H9 (cell line): ENCODE measurements around the gene ARHGAP12. TPM values are rescaled to one million over a fixed set of nuclear protein-coding genes. Genes with fewer than 3 reads are reported as not detected.

Experiments
- DNase-seq: peaks from one replicate; pipeline ENCODE4 v3.0.0-alpha.2; 2017
- H2AFZ ChIP-seq: one replicate; pipeline ENCODE4 v1.6.1; 2013; ENCODE audit warnings: mild to moderate bottlenecking, low read length, control low read depth, moderate library complexity
- H2AK5ac ChIP-seq: 2 replicates; pipeline ENCODE4 v1.6.1; 2013; ENCODE audit warnings: low read length, control low read depth, mixed read lengths; ENCODE audit not compliant: insufficient read length
- H2BK120ac ChIP-seq: one replicate; pipeline ENCODE4 v1.6.1; 2013; ENCODE audit warnings: low read depth, mild to moderate bottlenecking, low read length, control low read depth, inconsistent platforms; ENCODE audit not compliant: poor library complexity, severe bottlenecking
- H2BK12ac ChIP-seq: 2 replicates; pipeline ENCODE4 v1.6.1; 2013; ENCODE audit warnings: low read length, control low read depth, mixed read lengths, low read depth; ENCODE audit not compliant: insufficient read length
- H2BK15ac ChIP-seq: 2 replicates; pipeline ENCODE4 v1.6.1; 2013; ENCODE audit warnings: low read depth, low read length, control low read depth
- H2BK20ac ChIP-seq: one replicate; pipeline ENCODE4 v1.6.1; 2013; ENCODE audit warnings: low read depth, mild to moderate bottlenecking, low read length, control low read depth, inconsistent platforms; ENCODE audit not compliant: poor library complexity, severe bottlenecking
- H2BK5ac ChIP-seq: 2 replicates; pipeline ENCODE4 v1.6.1; 2013; ENCODE audit warnings: low read length, control low read depth, mixed read lengths; ENCODE audit not compliant: insufficient read length
- H3K14ac ChIP-seq: 2 replicates; pipeline ENCODE4 v1.6.1; 2013; ENCODE audit warnings: low read length, control low read depth; ENCODE audit not compliant: insufficient read depth
- H3K18ac ChIP-seq: 2 replicates; pipeline ENCODE4 v1.6.1; 2013; ENCODE audit warnings: low read depth, mild to moderate bottlenecking, mixed read lengths, low read length, control low read depth; ENCODE audit not compliant: insufficient read length
- H3K23ac ChIP-seq: 2 replicates; pipeline ENCODE4 v1.6.1; 2013; ENCODE audit warnings: low read length, control low read depth, mixed read lengths, low read depth; ENCODE audit not compliant: insufficient read length
- H3K23me2 ChIP-seq: 2 replicates; pipeline ENCODE4 v1.6.1; 2013; ENCODE audit warnings: low read depth, mild to moderate bottlenecking, mixed read lengths, low read length, control low read depth; ENCODE audit not compliant: insufficient read length, poor library complexity, severe bottlenecking
- H3K27ac ChIP-seq: 2 replicates; pipeline ENCODE4 v1.5.1; 2013; ENCODE audit warnings: low read length, control low read depth, mixed read lengths, low read depth; ENCODE audit not compliant: insufficient read length
- H3K27me3 ChIP-seq: 2 replicates; pipeline ENCODE4 v1.6.1; 2013; ENCODE audit warnings: low read length, control low read depth, inconsistent platforms; ENCODE audit not compliant: insufficient read depth
- H3K4ac ChIP-seq: 2 replicates; pipeline ENCODE4 v1.6.1; 2013; ENCODE audit warnings: low read depth, mild to moderate bottlenecking, control low read depth, inconsistent platforms, low read length, moderate library complexity
- H3K4me1 ChIP-seq: 2 replicates; pipeline ENCODE4 v1.6.1; 2013; ENCODE audit warnings: low read length, control low read depth, inconsistent platforms; ENCODE audit not compliant: insufficient read depth
- H3K4me2 ChIP-seq: 2 replicates; pipeline ENCODE4 v1.6.1; 2013; ENCODE audit warnings: low read length, control low read depth, mixed read lengths; ENCODE audit not compliant: insufficient read length, insufficient read depth
- H3K56ac ChIP-seq: 2 replicates; pipeline ENCODE4 v1.6.1; 2013; ENCODE audit warnings: low read depth, mild to moderate bottlenecking, mixed read lengths, low read length, control low read depth; ENCODE audit not compliant: insufficient read length
- H3K79me1 ChIP-seq: 2 replicates; pipeline ENCODE4 v1.6.1; 2013; ENCODE audit warnings: low read depth, mild to moderate bottlenecking, moderate library complexity, low read length, control low read depth, inconsistent platforms; ENCODE audit not compliant: insufficient read depth, poor library complexity, severe bottlenecking
- H3K79me2 ChIP-seq: 2 replicates; pipeline ENCODE4 v1.6.1; 2013; ENCODE audit warnings: low read length, control low read depth, inconsistent platforms; ENCODE audit not compliant: insufficient read depth
- H3K9ac ChIP-seq: 2 replicates; pipeline ENCODE4 v1.6.1; 2013; ENCODE audit warnings: low read length, control low read depth, mixed read lengths; ENCODE audit not compliant: insufficient read length; ENCODE audit errors: extremely low read depth
- H3K9me3 ChIP-seq: one replicate; pipeline ENCODE4 v1.6.1; 2013; ENCODE audit warnings: low read depth, low read length, inconsistent platforms; ENCODE audit not compliant: control insufficient read depth
- H3T11ph ChIP-seq: one replicate; pipeline ENCODE4 v1.6.1; 2013; ENCODE audit warnings: mild to moderate bottlenecking, low read length, control low read depth, inconsistent platforms
- H4K20me1 ChIP-seq: one replicate; pipeline ENCODE4 v1.6.1; 2013; ENCODE audit not compliant: control insufficient read depth, insufficient read length, insufficient read depth
- H4K5ac ChIP-seq: 2 replicates; pipeline ENCODE4 v1.6.1; 2013; ENCODE audit warnings: low read depth, mild to moderate bottlenecking, mixed read lengths, low read length, control low read depth; ENCODE audit not compliant: insufficient read length
- H4K8ac ChIP-seq: replicated peaks from 2 replicates; pipeline ENCODE4 v1.6.1; 2013; ENCODE audit warnings: low read length, control low read depth, mixed read lengths, low read depth; ENCODE audit not compliant: insufficient read length
- H4K91ac ChIP-seq: 2 replicates; pipeline ENCODE4 v1.6.1; 2013; ENCODE audit warnings: low read depth, mild to moderate bottlenecking, moderate library complexity, mixed read lengths, low read length, control low read depth; ENCODE audit not compliant: insufficient read length
- H3K27ac Mint-ChIP-seq, 3 experiments: 2 replicates in 2 of 3; 3 replicates in 1 of 3; pipeline ENCODE4 v1.8.0; 2020 to 2021; ENCODE audit warnings: mixed read lengths in 3 of 3, mild to moderate bottlenecking in 1 of 3, moderate library complexity in 1 of 3
- H3K27me3 Mint-ChIP-seq: 2 replicates; pipeline ENCODE4 v1.8.0; 2021; ENCODE audit warnings: low read depth, mild to moderate bottlenecking, moderate library complexity, mixed read lengths
- H3K36me3 Mint-ChIP-seq, 3 experiments: 2 replicates in 2 of 3; 3 replicates in 1 of 3; pipeline ENCODE4 v1.8.0; 2020 to 2021; ENCODE audit warnings: low read depth in 3 of 3, mixed read lengths in 3 of 3; ENCODE audit not compliant: insufficient read depth in 1 of 3
- H3K4me1 Mint-ChIP-seq, 2 experiments: 2 replicates each; pipeline ENCODE4 v1.8.0; 2020; ENCODE audit warnings: mixed read lengths in 2 of 2
- H3K4me3 Mint-ChIP-seq, 2 experiments: 2 replicates in 1 of 2; 3 replicates in 1 of 2; pipeline ENCODE4 v1.8.0; 2020 to 2021; ENCODE audit warnings: mild to moderate bottlenecking in 2 of 2, mixed read lengths in 2 of 2, moderate library complexity in 1 of 2
- H3K9me3 Mint-ChIP-seq, 2 experiments: 2 replicates in 1 of 2; 3 replicates in 1 of 2; pipeline ENCODE4 v1.8.0; 2020; ENCODE audit warnings: mild to moderate bottlenecking in 2 of 2, mixed read lengths in 2 of 2, moderate library complexity in 1 of 2
- CTCF ChIP-seq: fragments of 200-600 bp; sonication (generic); conservative IDR thresholded peaks from 3 replicates; pipeline ENCODE4 v1.8.0; 2021; ENCODE audit warnings: antibody characterized with exemption, mild to moderate bottlenecking
- WGBS: extraction: QIAGEN DNeasy Blood & Tissue Kit; methylation state at CpG from one replicate; pipeline ENCODE4 v1.1.7; 2013; ENCODE audit warnings: missing lambda C conversion rate, low lambda C conversion rate, mixed read lengths; ENCODE audit not compliant: insufficient read length; ENCODE audit errors: extremely low coverage; 5-methylcytosine and 5-hydroxymethylcytosine counted together
- total RNA-seq: library from RNA; stranded (reverse); gene quantifications from 2 replicates; pipeline ENCODE4 v1.2.1, GENCODE V29; 2021

ARHGAP12 gene
- total RNA-seq, 1 experiment from 2014 or later, result 34.3 TPM

- no peak overlapping the region for H4K5ac ChIP-seq
- H3K23me2 ChIP-seq, result peaks cover under 1% of the 10 kb centered on the region
Measured at GRCh38 chr10:31765541-31765940, 163.1 kb downstream of the ARHGAP12 start.

More at GRCh38 chr10:31765541-31765940, 163.1 kb downstream of the ARHGAP12 start:
- no peak overlapping the region; the same call in 1 of the 2 replicates for H3K14ac ChIP-seq
- no peaks in the 10 kb centered on the region for H3K9me3 ChIP-seq
- H3K27ac Mint-ChIP-seq, result peak overlapping the region in 2 of 3 experiments; percentile 59 to 85; a peak in 3 of 7 replicates
- H3K79me2 ChIP-seq, result no peaks in the 10 kb centered on the region
- H3K9ac ChIP-seq, result no peak overlapping the region
- H3K27me3 Mint-ChIP-seq, result peaks cover 3% of the 10 kb centered on the region; the same call in 1 of the 2 replicates
- H2BK12ac ChIP-seq, result no peak overlapping the region
- H2BK5ac ChIP-seq, result no peak overlapping the region
- no peaks in the 10 kb centered on the region for H3K27me3 ChIP-seq
- no peak overlapping the region for H2AK5ac ChIP-seq
- H3K56ac ChIP-seq, result no peak overlapping the region
- no peak overlapping the region for H2AFZ ChIP-seq
- H3K4me3 Mint-ChIP-seq, result no peak overlapping the region
- H3K23ac ChIP-seq, result no peak overlapping the region
- no peaks in the 10 kb centered on the region for H4K20me1 ChIP-seq
- peaks cover 9 to 23% (median 17%) of the 10 kb centered on the region in 3 experiments for H3K36me3 Mint-ChIP-seq
- no peak overlapping the region for H3K4me2 ChIP-seq
- DNase-seq, result no peak
- no peak for TF ChIP-seq CTCF
- no peak overlapping the region for H3T11ph ChIP-seq
- no peak overlapping the region for H3K18ac ChIP-seq
- H3K9me3 Mint-ChIP-seq, result peaks cover 21 to 22% of the 10 kb centered on the region in 2 experiments
- H2BK120ac ChIP-seq, result no peak overlapping the region
- no peak overlapping the region for H4K91ac ChIP-seq
- no peak overlapping the region for H2BK20ac ChIP-seq
- H3K4ac ChIP-seq, result no peak overlapping the region
- H3K79me1 ChIP-seq, result no peaks in the 10 kb centered on the region
- WGBS, result no CpG with 5 or more reads among the region's 9 CpGs
- H3K4me1 ChIP-seq, result no peaks in the 10 kb centered on the region
- H4K8ac ChIP-seq, result no peak overlapping the region
- peaks cover 23 to 28% of the 10 kb centered on the region in 2 experiments for H3K4me1 Mint-ChIP-seq
- no peak overlapping the region for H2BK15ac ChIP-seq
- no peak overlapping the region for H3K27ac ChIP-seq
